ENCODE data around the gene GALNT17. TPM values are rescaled to one million over a fixed set of nuclear protein-coding genes. Genes with fewer than 3 reads are reported as not detected.
A peak's percentile ranks its signal among the peaks of the same experiment; 100 is the strongest.
"Not testable (repeated sequence)": the region's sequence is repeated elsewhere in the genome, so short reads cannot be mapped to it uniquely, and the experiment has no call there.

GALNT17 gene
- total RNA-seq, 1 donor from 2014 or later: not detected

DNA sequence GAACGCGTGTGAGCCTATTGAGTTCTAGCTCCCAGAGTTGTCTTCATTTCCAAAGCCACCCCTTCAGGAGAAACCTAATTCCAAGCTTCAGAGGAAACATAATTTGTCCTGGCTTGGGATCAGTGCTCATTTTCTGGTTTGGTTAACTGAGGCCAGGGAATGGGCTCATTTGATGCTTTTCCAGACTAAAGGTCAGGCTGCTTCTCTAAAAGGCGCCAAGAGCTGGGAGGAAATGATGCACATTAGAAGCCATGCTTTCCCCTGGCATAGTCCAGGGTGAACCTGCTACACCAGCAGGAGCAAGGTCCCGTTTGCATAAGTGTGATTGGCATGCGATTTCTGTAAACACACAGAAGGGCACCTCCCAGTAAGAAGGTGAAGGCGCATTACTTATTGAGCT is 435.0 kb downstream of the GALNT17 start:
- DNase-seq: no peak

DNA sequence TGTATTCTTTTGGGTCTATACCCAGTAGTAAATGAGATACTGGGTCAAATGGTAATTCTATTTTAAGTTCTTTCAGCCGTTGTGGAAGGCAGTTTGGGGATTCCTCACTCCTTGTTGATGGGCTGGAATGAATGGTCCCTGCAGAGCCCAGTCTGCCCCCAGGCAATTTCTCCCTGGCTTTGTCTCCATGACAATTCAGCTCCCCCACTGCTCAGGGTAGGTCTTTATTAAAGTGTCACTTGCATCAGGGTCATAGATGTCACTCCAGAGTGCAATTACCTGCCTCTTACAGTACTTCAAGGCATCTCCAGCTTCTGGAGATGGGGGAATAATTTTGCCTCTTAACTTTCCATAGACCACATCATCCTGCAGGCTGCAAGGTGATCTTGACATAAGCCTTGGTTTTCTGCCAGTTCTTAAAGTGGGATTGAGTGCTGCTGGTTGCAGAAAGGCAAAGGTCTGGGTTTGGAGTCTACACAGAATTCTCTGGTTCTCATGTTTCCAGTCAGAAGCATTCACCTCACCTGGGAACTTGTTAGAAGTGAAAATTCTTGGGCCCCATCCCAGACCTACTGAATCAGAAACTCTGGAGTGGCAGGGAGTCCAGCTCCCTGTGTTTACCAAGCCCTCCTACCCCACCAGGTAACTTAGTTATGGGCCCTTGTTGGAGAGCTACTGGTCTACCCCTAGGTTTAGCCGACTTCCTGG is 442.4 kb downstream of the GALNT17 start:
- DNase-seq: no peak

DNA sequence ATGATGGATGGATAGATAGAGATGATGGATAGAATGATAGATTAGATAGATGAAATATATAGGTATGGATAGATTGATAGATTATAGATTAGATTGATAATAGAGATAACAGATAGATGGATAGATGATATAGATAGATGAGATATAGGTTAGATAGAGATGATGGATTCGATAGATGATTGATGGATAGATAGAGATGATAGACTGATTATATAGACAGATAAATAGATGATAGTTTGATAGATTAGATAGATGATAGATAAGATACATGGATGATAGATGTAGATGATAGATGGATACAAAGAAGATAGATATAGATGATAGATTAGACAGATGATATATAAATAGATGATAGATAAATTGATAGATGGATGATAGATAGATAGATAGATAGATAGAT is 448.1 kb downstream of the GALNT17 start:
- DNase-seq: no peak

DNA sequence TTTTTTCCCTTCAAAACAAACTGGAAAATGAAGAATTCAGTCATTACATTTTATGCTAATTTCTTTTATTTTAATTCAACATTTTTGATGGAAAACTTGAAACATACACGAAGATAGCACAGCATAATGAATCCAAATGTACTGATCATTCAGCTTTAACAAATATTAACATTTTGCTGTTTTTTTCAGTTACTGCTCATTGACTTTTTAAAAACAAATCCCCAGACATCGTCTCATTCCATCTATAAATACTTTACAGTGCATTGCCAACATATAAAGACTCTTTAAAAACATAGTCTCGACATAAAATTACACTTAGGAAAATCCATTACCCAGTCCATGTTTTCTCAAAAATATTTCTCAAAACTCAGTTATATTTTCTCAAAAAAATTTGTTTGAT is 452.3 kb downstream of the GALNT17 start:
- no peak for DNase-seq

DNA sequence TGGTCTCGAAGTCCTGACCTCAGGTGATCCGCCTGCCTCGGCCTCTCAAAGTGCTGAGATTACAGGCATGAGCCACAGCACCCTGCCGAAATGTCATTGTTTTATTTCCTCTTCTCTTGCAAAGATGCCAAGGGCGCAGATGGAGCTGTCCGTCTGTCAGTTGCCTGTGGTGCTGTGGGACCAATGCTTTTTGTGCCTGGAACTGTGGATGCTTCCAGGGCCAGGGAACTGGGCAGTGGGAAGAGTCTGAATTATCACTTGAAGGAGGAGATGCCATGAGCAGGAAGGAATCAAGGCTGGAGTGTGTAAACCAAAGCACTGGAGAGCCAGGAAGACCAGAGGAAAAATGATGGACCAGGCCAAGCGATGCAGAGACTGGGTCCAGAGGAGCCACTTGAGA is 459.9 kb downstream of the GALNT17 start:
- no peak for DNase-seq

DNA sequence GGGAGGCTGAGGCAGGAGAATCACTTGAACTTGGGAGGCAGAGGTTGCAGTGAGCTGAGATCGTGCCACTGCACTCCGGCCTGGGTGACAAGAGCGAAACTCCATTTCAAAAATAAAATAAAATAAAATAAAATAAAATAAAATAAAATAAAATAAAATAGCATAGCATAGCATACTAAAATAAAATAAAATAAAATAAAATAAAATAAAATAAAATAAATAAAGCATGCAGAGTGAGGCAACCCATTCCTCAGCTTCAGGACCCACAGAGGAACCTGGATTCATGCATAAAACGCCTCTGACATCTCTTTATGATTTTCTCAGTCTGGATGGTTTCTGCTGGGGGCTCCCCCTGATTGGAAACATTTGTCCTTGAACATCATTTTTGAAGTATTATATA is 460.4 kb downstream of the GALNT17 start:
- DNase-seq: not testable (repeated sequence)

DNA sequence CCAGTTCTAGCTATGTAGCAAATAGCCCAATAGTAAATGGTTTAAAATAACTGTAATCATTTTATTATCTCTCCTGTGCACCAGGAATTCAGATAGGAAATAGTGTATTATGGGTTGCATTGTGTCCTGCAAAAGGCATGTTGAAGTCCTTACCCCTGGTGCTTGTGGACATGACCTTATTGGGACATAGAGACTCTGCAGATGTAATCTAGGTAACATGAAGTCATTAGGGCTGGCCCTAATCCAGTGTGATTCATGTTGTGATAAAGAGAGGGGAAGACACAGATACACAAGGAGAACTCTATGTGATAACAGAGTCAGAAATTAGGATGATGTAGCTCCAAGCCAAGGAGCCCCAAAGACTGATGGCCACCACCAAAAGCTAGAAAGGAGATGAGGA is 462.8 kb downstream of the GALNT17 start:
- DNase-seq: no peak

DNA sequence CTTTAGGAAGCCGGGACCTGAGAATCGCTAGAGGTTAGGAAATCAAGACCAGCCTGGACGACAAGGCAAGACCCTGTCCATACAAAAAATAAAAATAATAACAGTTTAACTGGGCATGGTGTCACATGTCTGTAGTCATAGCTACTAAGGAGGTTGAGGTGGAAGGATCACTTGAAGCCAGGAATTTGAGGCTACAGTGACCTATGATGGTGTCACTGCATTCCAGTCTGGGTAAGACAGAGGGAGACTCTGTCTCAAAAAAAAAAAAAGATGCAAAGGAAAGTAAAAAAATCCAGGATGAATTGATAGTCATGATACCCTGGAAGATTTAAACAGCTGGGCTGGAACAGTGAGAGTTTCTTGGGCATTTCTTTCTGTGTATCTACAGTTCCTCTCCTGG is 463.2 kb downstream of the GALNT17 start:
- no peak for DNase-seq

DNA sequence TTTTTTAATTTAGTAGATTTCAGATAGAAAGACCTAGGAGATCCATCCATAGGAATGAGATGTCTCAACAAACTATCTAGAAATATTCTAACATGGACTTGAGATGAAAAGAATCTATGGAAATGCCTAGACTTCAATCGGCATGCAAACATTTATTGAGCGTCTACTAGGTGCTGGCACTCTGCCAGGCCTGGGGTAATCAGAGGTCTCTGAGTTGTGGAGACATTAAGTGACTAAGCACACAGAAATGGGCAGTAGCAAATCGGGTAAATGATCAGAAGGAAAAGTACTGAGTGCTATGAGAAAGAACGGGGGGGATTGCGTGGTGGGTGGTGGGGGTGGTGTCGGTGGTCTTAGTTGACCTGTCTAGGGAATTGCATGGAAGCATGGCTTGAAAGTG is 466.6 kb downstream of the GALNT17 start:
- DNase-seq: no peak

DNA sequence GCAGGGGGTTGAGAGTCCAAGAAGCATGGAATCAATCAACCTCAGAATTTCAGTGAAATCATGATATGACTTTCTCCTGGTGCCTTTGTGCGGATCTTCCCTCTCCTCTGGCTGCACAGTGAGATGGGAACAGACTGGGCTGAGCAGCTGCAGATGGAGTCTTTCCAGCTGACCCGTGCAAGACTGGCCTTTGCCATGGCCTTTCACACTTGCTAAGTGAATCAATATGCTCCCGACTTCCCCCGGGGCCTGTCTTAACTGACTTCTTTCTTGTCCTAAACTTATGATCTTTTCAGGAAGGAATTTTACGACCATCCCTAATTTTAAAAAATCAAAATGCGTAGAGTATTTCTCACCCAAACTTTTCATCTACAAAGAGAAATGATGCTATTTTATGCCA is 469.9 kb downstream of the GALNT17 start:
- DNase-seq: no peak

DNA sequence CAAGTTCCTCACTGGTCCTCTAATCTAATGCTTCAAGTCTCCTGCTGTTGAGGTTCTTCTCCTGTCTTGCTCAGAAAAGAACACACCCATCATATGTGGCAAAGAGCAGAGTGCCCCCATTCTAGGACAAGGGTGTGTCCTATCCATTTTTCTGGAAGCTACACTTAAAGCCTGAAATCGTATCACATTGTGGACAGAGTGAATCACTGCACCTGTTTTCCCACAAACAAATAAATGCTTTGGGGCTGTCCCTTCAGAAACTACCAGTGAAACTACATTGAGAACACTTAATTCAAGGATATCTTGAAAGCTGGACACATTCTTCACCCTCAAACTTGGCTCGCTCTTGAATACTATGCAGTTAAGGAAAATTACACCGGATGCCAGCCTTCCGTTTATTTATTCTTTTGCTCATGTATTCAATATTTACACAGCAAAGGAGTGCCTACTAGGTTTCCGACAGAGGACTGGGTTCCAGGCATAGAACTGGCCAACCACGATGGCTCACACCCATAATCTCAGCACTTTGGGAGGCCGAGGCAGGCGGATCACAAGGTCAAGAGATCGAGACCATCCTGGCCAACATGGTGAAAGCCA is 473.0 kb downstream of the GALNT17 start:
- no peak for DNase-seq

DNA sequence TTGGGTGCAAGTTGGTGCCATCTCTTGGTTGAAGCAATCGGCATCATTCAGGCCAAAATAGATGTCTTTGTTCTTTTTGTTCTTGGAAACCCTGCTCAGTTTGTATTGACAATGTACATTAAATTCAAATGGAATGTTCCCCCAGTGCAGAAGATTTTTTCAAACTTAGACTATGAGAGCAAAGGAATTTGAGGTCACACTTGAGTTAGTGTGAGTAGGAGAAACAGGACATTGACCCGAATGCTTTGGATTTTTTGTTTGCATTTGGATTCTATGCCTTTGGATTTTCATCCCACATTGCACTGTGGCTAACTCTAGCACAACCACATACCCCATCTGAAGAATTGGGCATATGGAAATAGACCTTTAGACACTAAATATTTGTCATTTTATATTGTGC is 480.0 kb downstream of the GALNT17 start:
- DNase-seq: no peak

DNA sequence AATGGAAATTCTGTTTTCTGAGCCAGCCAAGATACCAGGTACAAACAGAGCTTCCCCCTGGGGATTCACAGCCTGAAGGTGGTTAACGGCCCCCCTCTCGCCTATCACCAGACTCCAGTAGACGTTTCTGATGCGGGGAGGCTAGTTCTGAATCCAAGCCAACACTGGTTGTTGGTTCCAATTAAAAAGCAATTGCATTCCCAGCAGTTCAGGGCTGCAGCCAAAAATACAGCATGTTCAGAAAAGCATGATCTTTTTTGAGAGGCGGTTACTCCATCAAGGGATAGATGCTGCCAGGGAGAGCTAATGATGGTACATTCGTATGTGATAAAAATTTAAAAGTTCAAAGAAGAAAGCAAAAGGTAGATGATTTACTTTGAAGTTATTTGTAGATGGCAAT is 481.0 kb downstream of the GALNT17 start:
- DNase-seq: no peak

DNA sequence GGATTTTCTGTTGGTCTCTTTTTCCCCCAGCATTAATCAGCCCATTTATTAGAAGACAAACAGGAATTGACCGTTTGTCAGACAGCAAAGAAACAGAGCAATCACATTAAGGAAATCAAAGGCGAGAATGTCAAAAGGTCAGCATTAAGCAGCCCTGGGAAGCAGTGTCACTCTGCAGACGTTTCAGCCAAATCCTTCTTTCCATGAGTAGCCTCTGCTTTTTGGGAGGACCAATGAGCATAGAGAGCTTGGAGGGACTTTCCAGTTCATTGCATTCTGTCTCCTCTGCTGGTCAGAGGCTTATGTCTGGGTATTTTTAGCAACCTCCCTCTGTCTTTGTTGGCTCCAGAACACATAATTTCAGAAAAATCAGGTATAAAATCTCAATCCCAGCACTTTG is 481.4 kb downstream of the GALNT17 start:
- no peak for DNase-seq

DNA sequence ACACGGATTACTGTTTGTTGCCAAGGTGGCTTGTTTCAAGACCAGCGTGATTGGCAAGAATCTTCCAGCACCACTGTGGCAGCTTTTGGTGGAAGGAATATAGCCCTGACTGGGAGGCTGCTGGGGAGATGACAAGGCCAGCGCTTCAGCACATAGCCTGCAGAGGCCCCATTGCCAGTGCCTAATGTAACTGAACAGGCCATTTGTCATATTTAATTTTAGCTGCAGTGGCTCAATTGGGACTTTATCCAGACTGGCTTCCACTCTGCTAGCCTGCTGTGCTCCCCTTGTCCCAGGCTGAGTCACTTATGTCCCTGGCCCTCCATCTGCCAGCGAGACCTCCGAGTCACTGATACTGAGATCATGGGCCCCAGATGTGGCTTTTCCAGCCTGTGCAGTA is 483.1 kb downstream of the GALNT17 start:
- DNase-seq: no peak

DNA sequence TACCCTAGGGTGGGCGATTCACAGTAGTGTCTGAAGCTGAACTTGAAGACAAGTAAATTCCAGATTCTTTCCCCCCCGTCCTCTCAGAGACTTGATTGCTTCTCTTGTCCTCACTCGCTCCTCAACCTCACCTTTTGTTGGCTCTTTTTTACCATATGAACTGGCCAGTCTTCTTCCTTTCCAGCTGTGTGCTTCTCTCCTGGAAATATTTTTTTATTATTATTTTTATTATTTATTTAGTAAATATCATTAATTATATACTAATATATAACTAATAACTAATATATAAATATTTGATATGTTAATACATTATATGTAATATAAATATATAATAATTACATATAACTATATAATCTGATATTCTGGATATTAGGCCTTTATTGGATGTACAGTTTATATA is 484.3 kb downstream of the GALNT17 start:
- no peak for DNase-seq

DNA sequence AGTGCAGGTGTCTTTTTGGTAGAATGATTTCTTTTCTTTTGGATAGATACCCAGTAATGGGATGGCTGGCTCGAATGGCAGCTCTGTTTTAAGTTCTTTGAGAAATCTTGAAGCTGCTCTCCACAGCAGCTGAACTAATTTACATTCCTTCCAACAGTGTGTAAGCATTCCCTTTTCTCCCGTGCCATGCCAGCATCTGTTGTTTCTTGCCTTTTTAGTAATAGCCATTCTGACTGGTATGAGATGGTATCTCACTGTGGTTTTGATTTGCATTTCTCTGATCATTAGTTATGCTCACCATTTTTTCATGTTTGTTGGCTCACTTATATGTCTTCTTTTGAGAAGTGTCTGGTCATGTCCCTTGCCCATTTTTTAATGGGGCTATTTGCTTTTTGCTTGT is 486.3 kb downstream of the GALNT17 start:
- DNase-seq: no peak

DNA sequence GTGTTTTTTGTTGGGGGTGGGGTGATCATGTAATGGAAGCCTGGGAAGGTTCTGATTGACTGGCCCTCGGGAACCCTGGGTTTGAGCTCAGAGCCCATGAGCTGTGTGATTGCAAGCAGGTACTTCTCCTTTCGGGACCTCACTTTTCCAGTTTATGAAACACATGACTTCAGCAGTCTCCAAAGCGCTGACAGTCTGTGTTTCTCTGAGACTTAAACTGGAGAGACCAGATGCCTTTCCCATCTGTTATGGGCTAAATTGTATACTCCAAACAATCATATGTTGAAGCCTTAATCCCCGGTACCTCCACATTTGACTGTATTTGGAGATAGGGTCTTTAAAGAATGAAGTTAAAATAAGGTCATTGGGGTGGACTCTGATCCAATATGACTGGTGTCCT is 493.6 kb downstream of the GALNT17 start:
- DNase-seq: no peak

DNA sequence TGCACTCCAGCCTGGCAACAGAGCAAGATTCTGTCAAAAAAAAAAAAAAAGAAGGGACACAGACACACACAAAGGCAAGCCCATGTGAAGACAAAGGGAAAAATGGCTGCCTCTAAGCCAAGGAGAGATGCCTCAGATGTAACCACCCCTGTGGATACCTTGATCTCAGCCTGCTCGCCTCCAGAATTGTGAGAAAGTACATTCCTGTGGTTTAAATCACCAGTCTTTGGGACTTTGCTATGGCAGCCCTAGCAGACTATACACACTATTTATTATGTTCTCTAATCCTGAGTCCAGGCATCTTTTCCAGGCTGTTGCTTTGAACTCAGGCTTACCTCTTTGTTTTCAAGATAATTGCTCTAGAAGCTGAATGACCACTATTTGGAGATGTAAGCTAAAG is 494.3 kb downstream of the GALNT17 start:
- no peak for DNase-seq

DNA sequence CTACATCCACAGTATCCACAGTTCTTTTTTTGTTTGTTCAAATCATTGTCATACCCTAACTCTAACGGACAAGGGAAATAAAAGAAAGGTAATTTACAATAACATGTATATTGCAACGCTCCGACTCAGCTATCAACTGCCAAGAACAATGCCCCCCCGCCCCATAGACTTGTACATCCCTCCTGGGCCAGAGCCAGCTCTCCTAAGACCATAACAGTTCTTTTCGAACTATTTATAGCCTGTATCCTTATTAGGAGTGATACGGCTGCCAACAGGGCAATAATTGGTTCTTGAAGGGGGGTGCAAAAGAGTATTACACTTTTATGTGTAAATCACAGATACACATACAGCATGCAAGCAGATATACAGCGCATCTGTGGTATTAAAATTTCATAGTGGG is 495.7 kb downstream of the GALNT17 start:
- no peak for DNase-seq

DNA sequence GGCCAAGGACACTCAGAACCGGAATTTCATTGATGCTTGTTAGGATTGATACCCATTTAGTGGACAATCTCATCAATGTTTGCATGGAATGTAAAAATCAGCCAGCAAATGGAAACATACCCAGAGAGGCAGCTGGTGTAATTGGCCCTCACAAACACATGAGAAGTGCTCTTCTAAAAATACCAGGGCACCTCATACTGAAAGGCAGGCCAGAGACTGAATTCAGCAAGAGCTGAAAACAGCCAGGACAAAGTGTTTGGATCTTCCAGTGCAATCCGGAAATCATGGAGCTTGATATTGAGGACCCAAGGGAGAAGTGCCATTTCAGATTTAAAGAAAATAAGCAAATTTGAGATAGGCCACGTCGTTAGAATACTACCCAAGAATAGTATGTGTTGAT is 498.6 kb downstream of the GALNT17 start:
- DNase-seq: no peak

DNA sequence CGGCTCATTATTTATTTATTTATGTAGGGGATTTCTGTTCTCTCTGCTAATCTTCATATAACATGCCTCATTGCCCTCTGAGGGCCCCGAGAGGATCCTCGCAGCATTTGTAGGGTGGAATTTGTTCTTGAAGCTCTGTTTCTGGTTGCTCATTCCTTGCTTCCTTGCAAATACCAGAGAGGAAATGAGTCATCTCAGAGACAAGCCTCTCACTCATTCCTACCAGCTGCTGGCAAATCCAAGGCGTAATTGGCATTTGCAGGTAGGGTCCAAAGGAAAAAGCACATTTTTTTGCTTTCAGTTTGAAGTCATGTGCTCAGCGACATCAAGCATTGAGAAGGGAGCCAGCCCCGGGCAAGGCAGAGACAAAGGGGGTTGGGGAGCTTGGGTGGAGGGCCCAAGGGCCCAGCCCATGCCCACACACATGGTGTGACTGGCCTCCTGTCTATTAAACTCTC is 501.6 kb downstream of the GALNT17 start:
- peak; percentile 15 for DNase-seq

DNA sequence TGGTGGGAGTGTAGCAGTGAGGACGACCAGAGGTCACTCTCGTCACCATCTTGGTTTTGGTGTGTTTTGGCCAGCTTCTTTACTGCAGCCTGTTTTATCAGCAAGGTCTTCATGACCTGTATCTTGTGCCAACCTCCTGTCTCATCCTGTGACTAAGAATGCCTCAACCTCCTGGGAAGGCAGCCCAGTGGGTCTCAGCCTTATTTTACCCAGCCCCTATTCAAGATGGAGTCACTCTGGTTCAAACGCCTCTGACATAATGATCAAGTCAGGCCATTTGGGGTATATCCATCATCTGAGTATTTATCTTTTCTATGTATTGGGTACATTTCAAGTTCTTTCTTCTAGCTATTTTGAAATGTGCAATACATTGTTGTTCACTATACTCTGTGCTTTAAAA is 503.9 kb downstream of the GALNT17 start:
- DNase-seq: not testable (repeated sequence)

DNA sequence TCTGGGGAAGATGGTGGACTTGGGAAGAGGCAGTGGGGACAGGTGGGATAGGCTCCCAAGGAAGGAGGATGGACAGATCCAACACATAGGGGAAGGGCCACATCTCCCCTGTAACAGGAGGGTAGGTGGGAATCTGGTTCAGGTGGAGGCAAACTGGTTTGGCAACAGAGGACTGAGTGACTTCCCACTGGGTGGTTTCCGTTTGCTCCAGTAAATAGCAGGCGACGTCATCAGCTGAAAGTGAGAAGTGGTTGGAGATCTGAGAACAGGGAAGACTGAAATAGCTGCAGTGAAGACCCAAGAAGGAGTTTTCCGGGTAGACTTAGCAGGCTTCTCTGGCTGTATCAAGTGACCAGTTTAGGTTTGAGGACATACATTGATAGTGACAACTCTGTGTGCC is 504.4 kb downstream of the GALNT17 start:
- no peak for DNase-seq

DNA sequence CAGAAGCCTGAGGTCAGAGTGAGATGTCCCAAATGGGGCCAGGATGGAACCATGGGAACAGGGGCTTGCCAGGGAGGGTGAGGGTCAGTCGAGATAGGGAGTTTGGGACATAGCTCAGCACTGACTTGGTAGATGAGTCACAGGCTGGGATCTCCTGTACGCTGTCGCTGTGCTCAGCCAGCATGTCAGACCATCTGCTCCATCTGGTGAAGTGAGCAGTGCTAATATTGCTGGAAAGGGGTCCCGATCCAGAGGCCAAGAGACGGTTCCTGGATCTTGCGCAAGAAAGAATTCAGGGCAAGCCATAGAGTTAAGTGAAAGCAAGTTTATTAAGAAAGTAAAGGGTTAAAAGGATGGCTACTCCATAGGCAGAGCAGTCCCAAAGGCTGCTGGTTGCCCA is 505.6 kb downstream of the GALNT17 start:
- no peak for DNase-seq

Measured in dermis blood vessel endothelial cell (primary cell).